CD4-positive, alpha-beta T cell (primary cell): ENCODE results near the gene ARHGEF28. TPM values are rescaled to one million over a fixed set of nuclear protein-coding genes. Genes with fewer than 3 reads are reported as not detected.

Source experiments
- ATAC-seq: fragments of 200-7000 bp; cut with Tn5 transposase; one replicate; pipeline ENCODE4 v1.10.0; 2022; ENCODE audit warnings: mild to moderate bottlenecking; ENCODE audit not compliant: poor library complexity
- CTCF ChIA-PET: fragments of 350-600 bp; sonication (Branson Sonifier 250); formaldehyde crosslinking; loops from one replicate; lab custom pipeline; 2021; ENCODE audit warnings: antibody characterized with exemption, inconsistent platforms; lab: Charles Lee
- POLR2A ChIA-PET: fragments of 350-600 bp; sonication (Branson Sonifier 250); formaldehyde crosslinking; loops from one replicate; lab custom pipeline; 2021; ENCODE audit warnings: antibody characterized with exemption, inconsistent platforms; lab: Charles Lee
- DNase-seq, 14 experiments: peaks; one replicate each; pipeline ENCODE4 v3.0.0-alpha.2; 2013 to 2020; ENCODE audit warnings: mixed read lengths in 2 of 14
- H3K27ac ChIP-seq, 2 donors: one replicate each; pipeline versions ENCODE4 v1.5.1 to v1.7.0; 2013; ENCODE audit warnings: low read length in 2 of 2, low read depth in 1 of 2, mild to moderate bottlenecking in 1 of 2
- H3K27me3 ChIP-seq, 2 experiments: 1 replicate in 1 of 2; 2 replicates in 1 of 2; pipeline versions ENCODE4 v1.6.1 to v1.7.0; 2013; ENCODE audit warnings: low read length in 2 of 2, control low read depth in 1 of 2, mild to moderate bottlenecking in 1 of 2, moderate library complexity in 1 of 2; ENCODE audit not compliant: insufficient read depth in 2 of 2, control insufficient read depth in 1 of 2
- H3K36me3 ChIP-seq: one replicate; pipeline ENCODE4 v1.6.1; 2013; ENCODE audit warnings: low read length, control low read depth; ENCODE audit not compliant: insufficient read depth
- H3K4me1 ChIP-seq: one replicate; pipeline ENCODE4 v1.6.1; 2013; ENCODE audit warnings: low read length, control low read depth; ENCODE audit not compliant: insufficient read depth
- H3K4me3 ChIP-seq: one replicate; pipeline ENCODE4 v1.5.1; 2013; ENCODE audit warnings: mild to moderate bottlenecking, low read length, moderate library complexity
- H3K9me3 ChIP-seq, 2 experiments: 1 replicate in 1 of 2; 2 replicates in 1 of 2; pipeline versions ENCODE4 v1.6.1 to v1.7.0; 2013; ENCODE audit warnings: low read length in 2 of 2, mild to moderate bottlenecking in 2 of 2, control low read depth in 1 of 2, moderate library complexity in 1 of 2; ENCODE audit not compliant: control insufficient read depth in 1 of 2, insufficient read depth in 1 of 2
- H3K27ac Mint-ChIP-seq: one replicate; pipeline ENCODE4 v1.8.0; 2020; ENCODE audit warnings: mixed read lengths
- H3K27me3 Mint-ChIP-seq: one replicate; pipeline ENCODE4 v1.8.0; 2021; ENCODE audit warnings: mixed read lengths
- H3K36me3 Mint-ChIP-seq: one replicate; pipeline ENCODE4 v1.8.0; 2021; ENCODE audit warnings: low read depth, mixed read lengths
- H3K4me1 Mint-ChIP-seq: one replicate; pipeline ENCODE4 v1.8.0; 2021; ENCODE audit warnings: low read depth, mixed read lengths
- H3K4me3 Mint-ChIP-seq: one replicate; pipeline ENCODE4 v1.8.0; 2020; ENCODE audit warnings: mild to moderate bottlenecking, mixed read lengths
- H3K9me3 Mint-ChIP-seq: one replicate; pipeline ENCODE4 v1.8.0; 2020; ENCODE audit warnings: mixed read lengths
- intact Hi-C, 2 experiments: fragments of 100-400 bp; cut with DNase I in 1 of 2; cut with micrococcal nuclease in 1 of 2; formaldehyde crosslinking; loops; one replicate each; pipeline versions ENCODE4 v1.15.1 to v1.9.0; 2023 to 2025; cut with DNase I, micrococcal nuclease
- total RNA-seq, 174 experiments: library from RNA in 2 of 174; stranded (reverse) in 2 of 174; gene quantifications; one replicate each; pipeline ENCODE4 v1.2.3 and lab custom pipeline; 2021 to 2026
- TF ChIP-seq, protein P1 (sequence below): fragments of 200-600 bp; IDR thresholded peaks from one replicate; pipeline ENCODE4 v1.8.0; 2022; ENCODE audit warnings: antibody characterized with exemption, mild to moderate bottlenecking

ARHGEF28 gene
- total RNA-seq, 2 experiments from 2014 or later = not detected

GRCh38 chr5:73960426-73960825 lies 334.4 kb downstream of the ARHGEF28 start:
- no peak for ATAC-seq
- POLR2A ChIA-PET = no interaction called here

GRCh38 chr5:73962801-73963425 lies 336.9 kb downstream of the ARHGEF28 start:
- H3K27ac ChIP-seq = no peak overlapping the region
- Mint-ChIP-seq H3K27me3 (peaks cover 10% of the 10 kb centered on the region), H3K9me3 (no peaks in the 10 kb centered on the region), H3K4me1 (no peaks in the 10 kb centered on the region), H3K36me3 (no peaks in the 10 kb centered on the region), H3K4me3 (no peak overlapping the region), H3K27ac (no peak overlapping the region)
- ChIA-PET POLR2A (no interaction called here), CTCF (no interaction called here)
- no peak overlapping the region for H3K4me3 ChIP-seq
- no peak for DNase-seq
- ATAC-seq = no peak
- TF ChIP-seq, protein P1, sequence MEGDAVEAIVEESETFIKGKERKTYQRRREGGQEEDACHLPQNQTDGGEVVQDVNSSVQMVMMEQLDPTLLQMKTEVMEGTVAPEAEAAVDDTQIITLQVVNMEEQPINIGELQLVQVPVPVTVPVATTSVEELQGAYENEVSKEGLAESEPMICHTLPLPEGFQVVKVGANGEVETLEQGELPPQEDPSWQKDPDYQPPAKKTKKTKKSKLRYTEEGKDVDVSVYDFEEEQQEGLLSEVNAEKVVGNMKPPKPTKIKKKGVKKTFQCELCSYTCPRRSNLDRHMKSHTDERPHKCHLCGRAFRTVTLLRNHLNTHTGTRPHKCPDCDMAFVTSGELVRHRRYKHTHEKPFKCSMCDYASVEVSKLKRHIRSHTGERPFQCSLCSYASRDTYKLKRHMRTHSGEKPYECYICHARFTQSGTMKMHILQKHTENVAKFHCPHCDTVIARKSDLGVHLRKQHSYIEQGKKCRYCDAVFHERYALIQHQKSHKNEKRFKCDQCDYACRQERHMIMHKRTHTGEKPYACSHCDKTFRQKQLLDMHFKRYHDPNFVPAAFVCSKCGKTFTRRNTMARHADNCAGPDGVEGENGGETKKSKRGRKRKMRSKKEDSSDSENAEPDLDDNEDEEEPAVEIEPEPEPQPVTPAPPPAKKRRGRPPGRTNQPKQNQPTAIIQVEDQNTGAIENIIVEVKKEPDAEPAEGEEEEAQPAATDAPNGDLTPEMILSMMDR = no peak
- no peaks in the 10 kb centered on the region for H3K9me3 ChIP-seq
- H3K36me3 ChIP-seq = no peaks in the 10 kb centered on the region
- H3K4me1 ChIP-seq = no peaks in the 10 kb centered on the region
- intact Hi-C loops = no loop called here
- H3K27me3 ChIP-seq = no peaks in the 10 kb centered on the region

More at GRCh38 chr5:73960426-73960825, 334.4 kb downstream of the ARHGEF28 start:
- H3K4me3 Mint-ChIP-seq = no peak overlapping the region
- H3K27ac Mint-ChIP-seq = no peak overlapping the region
- intact Hi-C loops = no loop called here
- no peak overlapping the region for H3K4me3 ChIP-seq
- no peak overlapping the region for H3K27ac ChIP-seq
- no peaks in the 10 kb centered on the region for H3K36me3 Mint-ChIP-seq
- no peaks in the 10 kb centered on the region for H3K36me3 ChIP-seq
- H3K4me1 Mint-ChIP-seq = no peaks in the 10 kb centered on the region
- no peak for DNase-seq
- CTCF ChIA-PET = no interaction called here
- peaks cover 23% of the 10 kb centered on the region for H3K27me3 Mint-ChIP-seq
- H3K4me1 ChIP-seq = no peaks in the 10 kb centered on the region
- TF ChIP-seq, protein P1 = no peak
- H3K27me3 ChIP-seq = no peaks in the 10 kb centered on the region
- H3K9me3 Mint-ChIP-seq = no peaks in the 10 kb centered on the region
- no peaks in the 10 kb centered on the region for H3K9me3 ChIP-seq

DNA sequence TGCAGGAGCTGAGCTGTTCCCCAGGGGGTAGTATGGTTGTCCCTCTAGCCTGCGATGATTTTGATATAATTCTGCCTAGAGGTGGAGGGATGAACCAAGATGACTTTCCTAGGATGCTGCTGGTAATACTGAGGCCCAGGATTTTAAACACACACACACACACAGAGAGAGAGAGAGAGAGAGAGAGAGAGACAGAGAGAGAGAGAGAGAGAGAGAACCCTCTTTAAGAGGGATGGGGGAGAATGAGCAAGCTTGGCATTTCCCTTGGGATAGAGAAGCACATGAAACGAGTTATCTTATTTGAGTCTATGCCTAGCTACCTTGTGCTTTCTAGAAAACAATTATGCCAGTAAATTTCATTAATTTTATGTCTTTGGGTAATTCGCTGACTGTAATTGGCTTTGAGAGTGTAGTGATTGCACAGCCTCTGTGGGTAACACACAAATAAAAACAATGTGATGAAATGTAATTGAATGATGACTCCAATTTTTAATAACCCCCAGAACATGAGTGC lies 338.4 kb downstream of the ARHGEF28 start:
- TF ChIP-seq, protein P1 = no peak
- no peak overlapping the region for H3K27ac Mint-ChIP-seq
- ATAC-seq (no peak), DNase-seq (no peak)
- CTCF ChIA-PET = no interaction called here
- H3K27ac ChIP-seq = no peak overlapping the region
- H3K4me1 ChIP-seq = no peaks in the 10 kb centered on the region
- H3K4me1 Mint-ChIP-seq = no peaks in the 10 kb centered on the region
- no peaks in the 10 kb centered on the region for H3K9me3 Mint-ChIP-seq
- H3K36me3 ChIP-seq = no peaks in the 10 kb centered on the region
- H3K36me3 Mint-ChIP-seq = no peaks in the 10 kb centered on the region
- no peak overlapping the region for H3K4me3 Mint-ChIP-seq
- no peaks in the 10 kb centered on the region for H3K27me3 ChIP-seq
- H3K9me3 ChIP-seq = no peaks in the 10 kb centered on the region
- H3K4me3 ChIP-seq = no peak overlapping the region
- POLR2A ChIA-PET = no interaction called here
- intact Hi-C loops = no loop called here
- peaks cover 10% of the 10 kb centered on the region for H3K27me3 Mint-ChIP-seq
